Loucy (cell line): ENCODE data around the gene IL1RN.

ENCODE experiments used
- CTCF ChIP-seq: fragments of 200-600 bp; sonication (generic); conservative IDR thresholded peaks from 2 replicates; pipeline ENCODE4 v1.5.1; 2014; ENCODE audit warnings: mild to moderate bottlenecking, antibody characterized with exemption, low read length
- EZH2phosphoT487 ChIP-seq: fragments of 200-600 bp; IDR thresholded peaks from 2 replicates; pipeline ENCODE4 v1.6.1; 2018; ENCODE audit warnings: antibody characterized with exemption, mild to moderate bottlenecking, moderate library complexity, borderline replicate concordance

GRCh38 chr2:113105047-113105785 is 22.2 kb upstream of the IL1RN start:
- TF ChIP-seq CTCF, result no peak
- no peak for TF ChIP-seq EZH2phosphoT487
